Stimulated activated CD4-positive, alpha-beta T cell treated with anti-CD3 and anti-CD28 coated beads, TNF-alpha, amount 100 ng/mL, for 24 hours (primary cell): ENCODE results near the gene SNRNP25.
"Not testable (repeated sequence)": the region's sequence is repeated elsewhere in the genome, so short reads cannot be mapped to it uniquely, and the experiment has no call there.

Experiments
- DNase-seq, 3 experiments: peaks; one replicate each; pipeline ENCODE4 v3.0.0-alpha.2; 2020; ENCODE audit warnings: low read depth in 3 of 3

The SNRNP25 gene

GRCh38 chr16:41439-42068 is 12.1 kb upstream of the SNRNP25 start:
- DNase-seq = no peak

DNA sequence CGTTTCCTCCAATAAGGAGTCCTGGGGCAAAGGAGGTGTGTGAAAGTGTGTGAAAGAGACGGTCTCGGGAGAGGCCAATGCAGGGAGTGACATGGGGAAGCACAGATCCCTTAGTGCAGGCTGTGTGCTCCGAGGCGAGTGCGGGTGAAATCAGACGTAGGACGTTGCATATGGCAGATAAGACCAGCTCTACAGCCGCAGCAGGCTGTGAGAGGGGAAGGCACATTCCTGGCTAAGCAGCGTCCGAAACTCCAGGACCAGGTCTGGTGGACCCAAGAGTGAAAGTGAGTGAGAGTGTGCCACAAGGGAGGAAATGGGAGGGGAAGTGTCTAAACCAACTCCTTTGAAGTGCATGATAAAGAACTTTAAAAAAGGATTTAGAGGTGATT is 11.6 kb upstream of the SNRNP25 start:
- no peak for DNase-seq

DNA sequence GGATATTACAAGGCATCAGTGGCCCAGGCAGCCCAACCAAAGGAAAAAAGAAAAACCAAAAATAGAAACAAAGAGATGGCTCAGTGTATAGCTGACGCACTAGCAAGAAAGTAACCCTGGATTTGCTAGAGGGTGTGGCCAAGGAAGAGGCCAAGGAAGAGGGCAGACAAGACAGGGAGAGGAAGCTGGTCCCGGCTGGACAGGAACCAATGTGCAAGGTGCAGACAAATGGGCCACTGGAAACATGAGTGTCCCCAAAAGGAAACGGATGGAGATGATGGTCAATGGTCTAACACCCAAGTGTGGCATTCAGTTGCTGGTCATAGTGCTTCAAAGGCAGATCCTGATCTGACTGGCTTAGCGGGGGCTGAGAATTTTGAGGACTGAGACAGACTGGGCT is 10.9 kb upstream of the SNRNP25 start:
- DNase-seq = no peak

DNA sequence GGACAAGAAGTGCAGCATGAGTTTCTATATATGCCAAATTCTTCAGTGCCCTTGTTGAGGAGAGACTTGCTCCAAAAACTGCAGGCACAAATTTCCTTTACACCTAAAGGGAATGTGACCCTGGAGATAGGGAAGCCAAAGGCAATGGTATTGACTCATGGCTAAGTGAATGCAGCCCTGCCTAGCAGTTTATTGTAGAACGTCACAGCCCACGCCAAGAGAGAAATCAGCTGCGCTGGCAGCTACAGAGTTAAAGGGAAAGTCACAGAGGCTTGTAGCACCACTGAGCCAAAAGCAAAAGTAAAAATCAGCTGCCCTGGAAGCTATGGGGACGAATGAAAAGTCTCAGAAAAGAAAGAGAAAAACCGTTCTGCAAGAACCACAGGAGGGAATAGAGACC is 10.3 kb upstream of the SNRNP25 start:
- no peak for DNase-seq

DNA sequence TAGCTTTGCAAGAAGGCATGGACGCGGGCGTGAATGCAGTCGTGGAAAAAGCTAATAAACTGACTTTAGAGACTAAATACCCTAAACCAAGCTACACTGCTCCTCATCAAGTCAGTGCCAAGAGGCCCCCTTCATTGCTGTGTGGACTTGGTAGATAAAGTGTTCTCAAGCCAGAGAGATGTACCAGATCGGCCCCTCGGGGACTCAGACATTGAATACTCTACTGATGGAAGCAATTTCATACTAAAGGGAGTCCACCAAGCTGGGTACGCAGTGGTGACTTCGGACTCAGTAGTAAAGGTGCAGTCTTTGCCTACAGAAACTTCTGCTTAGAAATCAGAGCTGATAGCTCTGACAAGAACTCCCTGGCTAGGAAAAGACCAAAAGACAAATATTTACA is 9.0 kb upstream of the SNRNP25 start:
- DNase-seq = no peak

DNA sequence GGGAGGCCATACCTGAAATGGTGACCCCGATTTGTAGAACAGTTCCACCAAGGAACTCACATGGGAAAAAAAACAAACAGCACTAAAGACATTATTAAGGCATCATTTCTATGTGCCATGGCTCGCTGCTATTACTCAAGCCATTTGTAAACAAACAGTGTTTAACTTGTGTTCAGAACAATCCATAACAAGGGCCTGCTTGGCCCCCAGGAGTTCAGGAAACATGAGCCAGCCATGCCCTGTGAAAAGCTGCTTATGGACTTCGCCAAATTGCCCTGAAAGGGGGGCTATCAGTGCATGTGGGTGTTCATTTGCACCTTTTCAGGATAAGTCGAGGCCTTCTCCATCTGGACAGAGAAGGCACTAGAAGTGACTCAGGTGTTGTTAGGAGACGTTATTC is 8.2 kb upstream of the SNRNP25 start:
- no peak for DNase-seq

DNA sequence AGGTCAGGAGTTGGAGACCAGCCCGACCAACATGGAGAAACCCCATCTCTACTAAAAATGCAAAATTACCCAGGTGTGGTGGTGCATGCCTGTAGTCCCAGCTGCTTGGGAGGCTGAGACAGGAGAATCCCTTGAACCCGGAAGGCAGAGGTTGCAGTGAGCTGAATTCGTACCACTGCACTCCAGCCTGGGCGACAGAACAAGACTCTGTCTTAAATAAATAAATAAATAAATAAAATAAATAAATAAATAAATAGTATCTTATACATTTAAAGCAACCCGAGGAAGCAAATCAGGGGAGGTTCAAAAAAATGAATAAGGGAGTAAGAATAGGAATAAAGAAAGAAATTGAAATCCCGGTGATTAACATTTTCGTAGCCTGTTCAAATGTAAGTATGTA is 7.1 kb upstream of the SNRNP25 start:
- not testable (repeated sequence) for DNase-seq

DNA sequence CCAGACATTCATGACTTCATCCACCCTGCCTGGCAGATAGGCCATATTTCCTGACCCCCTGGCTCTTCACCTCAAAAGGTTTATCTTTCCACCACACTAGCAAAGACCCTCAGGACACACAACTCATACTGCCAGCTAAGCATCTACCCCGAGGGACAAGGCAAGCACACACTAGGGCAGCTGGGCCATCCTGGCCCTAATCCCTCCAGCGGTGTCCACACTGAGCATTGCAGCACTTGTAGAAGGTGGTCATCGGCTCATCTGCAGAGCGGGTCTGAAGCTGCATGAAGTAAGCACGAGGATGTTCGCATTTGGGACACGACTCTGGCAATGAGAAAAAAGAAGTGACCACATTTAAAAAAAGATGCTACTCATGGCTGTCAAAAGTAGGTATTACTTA is 6.4 kb upstream of the SNRNP25 start:
- no peak for DNase-seq

DNA sequence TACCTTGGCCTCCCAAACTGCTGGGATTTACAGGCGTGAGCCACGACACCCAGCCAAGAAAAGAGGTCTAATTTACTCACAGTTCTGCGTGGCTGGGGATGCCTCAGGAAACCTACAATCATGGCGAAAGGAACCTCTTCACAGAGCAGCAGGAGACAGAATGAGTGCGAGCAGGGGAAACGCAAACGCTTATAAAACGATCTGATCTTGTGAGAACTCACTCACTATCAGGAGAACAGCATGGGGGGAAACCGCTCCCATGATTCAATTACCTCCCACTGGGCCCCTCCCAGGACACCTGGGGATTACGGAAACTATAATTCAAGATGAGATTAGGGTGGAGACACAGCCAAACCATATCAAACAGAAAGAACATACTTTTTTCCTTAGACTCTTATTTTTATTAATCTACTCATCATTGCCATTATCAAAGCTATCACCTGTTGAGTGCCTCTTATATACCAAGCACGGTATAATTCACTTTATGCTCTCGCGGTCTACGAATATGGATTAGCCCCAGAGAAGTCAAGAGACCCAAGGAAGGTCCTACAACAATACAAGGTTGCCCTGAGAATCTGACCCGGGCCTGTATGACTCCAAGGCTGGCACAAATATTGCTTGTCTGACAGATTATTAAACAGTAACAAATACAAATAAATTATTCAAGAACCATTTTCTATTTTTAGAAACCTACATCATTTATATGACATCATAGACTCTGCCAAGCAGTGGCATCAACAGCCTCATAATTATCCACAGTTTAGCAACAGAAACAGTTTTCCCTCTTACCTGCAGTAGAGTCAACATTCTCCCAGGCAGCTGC is 2.6 kb upstream of the SNRNP25 start:
- DNase-seq = no peak

GRCh38 chr16:54237-54581 is 581 bp downstream of the SNRNP25 start:
- no peak for DNase-seq

DNA sequence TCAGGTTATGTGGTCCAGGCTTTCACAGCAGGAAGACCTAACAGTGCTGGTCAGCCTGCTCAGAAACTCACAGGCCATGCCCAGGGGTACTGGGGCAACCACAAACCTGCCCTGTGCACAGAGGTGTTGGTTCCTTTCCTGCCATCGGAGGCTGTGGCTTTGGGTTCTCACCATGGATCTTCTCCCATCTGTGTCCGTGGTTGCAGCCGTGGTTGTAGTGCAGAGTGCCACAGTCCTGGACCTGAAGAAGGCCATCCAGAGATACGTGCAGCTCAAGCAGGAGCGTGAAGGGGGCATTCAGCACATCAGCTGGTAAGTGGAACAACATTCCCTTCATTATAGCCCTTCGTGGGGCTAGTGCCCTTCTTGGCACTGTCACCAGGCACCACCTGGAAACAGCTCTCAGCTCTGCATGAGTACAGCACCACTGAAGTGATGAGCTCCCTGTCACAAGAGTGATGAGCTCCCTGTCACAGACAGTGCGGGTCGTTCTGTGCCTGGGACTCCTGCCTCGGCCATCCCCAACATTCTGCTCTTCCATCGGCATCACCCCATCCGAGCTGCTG is 2.0 kb downstream of the SNRNP25 start:
- no peak for DNase-seq

GRCh38 chr16:56231-56927 is 2.8 kb downstream of the SNRNP25 start:
- DNase-seq = no peak

GRCh38 chr16:57711-58110 is 4.1 kb downstream of the SNRNP25 start:
- no peak for DNase-seq

DNA sequence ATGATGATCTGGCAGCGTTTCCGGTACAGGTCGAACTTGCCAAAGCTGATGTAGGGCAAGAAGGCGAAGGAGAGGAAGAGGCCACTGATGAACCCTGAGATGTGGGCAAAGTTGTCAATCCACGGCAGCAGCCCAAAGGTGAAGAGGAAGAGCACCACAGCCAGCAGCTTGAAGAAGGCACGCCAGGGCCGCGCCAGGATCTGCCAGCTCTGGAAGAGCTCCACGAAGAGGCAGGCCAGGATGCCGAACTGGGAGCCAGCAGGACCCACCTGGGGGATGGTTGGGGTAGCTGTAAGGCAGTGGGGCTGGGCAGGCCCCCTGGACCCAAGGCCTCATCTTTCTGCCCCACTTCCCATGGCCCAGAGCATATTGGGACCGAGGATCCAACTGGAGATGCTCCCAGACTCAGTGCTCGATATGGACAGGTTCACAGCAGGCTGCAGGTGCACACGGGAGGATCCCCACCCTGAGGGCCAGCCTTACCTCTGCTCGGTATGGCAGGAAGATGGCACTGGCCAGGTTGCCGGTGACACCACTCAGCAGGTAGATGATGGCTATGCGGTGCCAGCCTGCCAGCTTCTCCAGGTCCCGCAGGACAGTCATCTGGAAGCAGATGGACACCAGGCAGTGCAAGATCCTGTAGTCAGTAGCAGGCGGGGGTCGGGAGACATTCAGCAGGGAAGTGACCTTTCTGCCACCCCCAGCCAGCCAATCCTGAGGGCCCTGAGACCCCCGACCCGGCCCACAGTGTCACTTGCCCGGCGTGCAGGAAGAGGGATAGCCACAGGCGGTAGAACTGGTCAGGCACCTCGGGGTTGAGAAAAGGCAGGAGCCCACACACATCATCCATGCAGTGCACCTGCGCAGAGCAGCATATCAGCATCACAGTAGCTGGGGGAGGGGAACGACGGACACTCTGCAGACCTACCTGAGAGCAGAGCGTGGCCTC is 5.1 kb downstream of the SNRNP25 start:
- no peak for DNase-seq

DNA sequence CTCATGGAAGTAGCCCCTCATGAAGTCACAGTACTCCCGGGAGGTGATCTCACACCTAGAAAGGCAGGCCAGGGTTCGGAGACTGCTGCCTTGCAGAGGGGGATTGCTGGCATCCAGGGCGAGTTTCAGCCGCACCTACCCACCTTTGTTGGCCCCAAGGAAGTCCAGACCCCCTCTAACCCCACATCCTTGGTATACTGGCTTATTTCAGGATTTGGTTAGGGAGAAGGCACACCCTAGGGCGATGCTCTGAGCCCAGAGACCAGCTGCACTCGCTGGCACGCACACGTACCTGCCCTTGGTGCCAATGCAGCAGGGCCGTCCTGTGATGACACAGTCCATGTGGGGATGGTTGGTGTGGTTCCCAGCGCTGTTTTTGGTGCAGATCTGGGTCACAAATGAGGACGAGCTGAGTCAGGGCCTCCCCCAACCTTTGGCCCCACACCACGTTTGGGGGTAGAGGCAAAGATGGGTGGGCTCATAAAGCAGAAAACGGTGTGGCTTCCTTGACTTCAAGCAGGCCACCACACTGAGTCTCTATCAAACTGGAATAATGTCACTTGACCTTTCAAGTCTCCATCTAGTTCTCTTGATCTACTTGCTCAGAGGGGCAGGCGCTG is 5.9 kb downstream of the SNRNP25 start:
- no peak for DNase-seq

DNA sequence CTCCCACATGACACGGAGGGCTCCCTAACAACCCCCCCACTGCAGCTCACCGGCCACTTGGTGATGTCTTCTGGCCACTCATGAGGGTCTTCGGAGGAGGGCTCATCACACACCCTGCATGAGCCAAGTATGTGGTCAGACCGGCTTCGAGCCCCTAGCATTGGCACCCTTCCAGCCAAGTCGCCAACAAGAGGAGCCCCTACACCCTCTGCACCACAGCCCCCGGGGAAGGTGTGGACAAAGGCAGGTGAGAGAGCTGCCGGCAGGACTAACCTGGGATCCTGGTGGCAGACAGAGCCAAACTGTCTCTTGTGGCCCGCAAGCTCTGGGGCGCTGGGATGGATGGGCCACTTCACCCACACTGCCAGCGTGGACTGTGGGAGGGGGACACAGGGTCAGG is 6.5 kb downstream of the SNRNP25 start:
- DNase-seq = no peak

DNA sequence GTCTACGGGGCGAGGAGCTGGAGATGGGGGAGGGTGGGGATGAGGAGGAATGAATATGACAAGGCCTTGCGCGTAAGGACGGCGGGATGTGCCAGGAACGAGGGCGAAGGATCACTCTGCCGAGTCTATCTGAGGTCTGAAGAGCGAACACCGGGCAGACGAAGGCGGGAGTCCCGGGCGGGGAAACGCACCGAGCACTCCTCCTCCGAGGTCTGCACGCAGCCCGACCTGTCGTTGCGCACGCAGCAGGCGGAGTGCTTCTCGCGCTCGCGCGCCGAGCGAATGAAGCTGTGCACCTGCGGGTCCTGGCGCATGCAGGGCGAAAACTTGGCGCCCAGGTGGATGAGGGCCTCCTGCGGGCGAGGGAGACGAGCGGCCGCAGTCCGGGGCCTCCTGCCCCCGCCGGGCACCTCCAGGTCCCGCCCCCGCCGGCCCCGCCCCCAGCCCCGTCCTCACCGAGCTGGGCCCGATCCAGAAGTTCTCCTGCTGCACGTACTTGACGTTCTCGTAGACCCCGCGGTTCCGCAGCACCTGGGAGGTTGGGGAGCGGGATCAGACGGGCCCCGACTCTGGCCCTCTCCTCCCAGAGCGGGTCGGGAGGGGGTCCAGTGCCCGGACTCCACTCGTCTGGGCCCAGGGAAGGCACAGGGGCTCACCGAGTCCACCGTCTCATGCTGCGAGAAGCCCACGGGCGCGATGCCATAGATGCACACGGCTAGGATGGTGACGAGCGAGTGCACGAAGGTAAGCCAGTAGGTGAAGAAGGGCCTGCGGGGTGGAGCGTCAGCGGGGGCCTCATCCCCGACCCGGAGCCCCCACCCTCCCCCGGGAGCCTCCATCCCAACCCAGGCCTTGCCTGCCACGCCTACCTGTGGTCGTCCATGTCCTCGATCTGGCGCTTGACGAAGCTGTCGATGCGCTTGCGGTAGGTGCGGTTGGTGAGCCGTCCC is 7.6 kb downstream of the SNRNP25 start:
- DNase-seq = no peak

- DNase-seq = no peak
These were observed 8.3 kb downstream of the SNRNP25 start for GRCh38 chr16:61879-62281.

DNA sequence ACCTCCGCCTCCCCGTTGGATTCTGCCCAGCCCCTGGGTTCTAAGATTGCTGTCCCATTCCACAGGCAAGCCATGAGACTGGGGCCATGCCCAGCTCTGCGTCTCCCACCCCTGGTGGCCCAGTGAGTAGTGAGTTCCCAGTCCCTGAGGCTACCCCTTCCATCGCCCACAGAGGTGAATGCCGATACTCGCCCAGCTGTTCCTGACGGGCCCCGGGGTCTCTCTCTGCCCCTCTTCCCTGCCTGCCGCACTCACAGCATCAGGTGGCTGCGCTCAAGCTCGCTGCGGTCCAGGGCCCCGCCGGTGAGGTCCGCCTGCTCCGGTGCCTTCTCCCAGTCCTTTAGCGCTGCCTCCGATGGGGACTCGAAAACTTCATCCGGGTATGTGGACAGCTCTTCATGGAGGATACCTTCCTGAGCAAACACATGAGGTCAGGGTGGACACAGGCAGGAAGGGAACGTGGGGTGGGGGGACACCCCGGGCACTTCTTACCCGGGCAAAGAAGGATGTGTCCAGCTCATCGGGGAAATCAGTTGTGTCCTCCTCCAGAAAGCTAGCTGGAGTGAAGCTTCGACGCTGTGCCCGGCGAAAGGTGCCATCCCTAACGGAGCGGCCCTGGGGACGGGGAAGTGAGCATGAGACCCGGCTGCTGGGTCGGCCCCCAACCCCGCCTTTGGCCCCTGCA is 8.8 kb downstream of the SNRNP25 start:
- DNase-seq = no peak
